OCI-LY3 (cell line): Measurements from ENCODE around the gene FAM117B.

Experiments
- H2AFZ ChIP-seq: fragments of 200-600, 300-600 bp; shearing (Covaris generic); 2 replicates; pipeline ENCODE4 v1.6.0; 2014; ENCODE audit warnings: antibody characterized with exemption, low read depth, low read length
- H3K27ac ChIP-seq: fragments of 200-600, 300-600 bp; sonication (generic); 2 replicates; pipeline ENCODE4 v1.5.1; 2014; ENCODE audit warnings: mild to moderate bottlenecking, low read length, moderate library complexity, mixed read lengths
- H3K27me3 ChIP-seq: fragments of 200-600, 300-600 bp; sonication (generic); 2 replicates; pipeline ENCODE4 v1.6.1; 2014; ENCODE audit warnings: low read depth, low read length, mixed read lengths
- H3K36me3 ChIP-seq: fragments of 200-600, 300-600 bp; sonication (generic); replicated peaks from 2 replicates; pipeline ENCODE3; 2014; ENCODE audit warnings: low read depth, low read length, mixed read lengths
- H3K4me1 ChIP-seq: fragments of 300-600, 200-600 bp; sonication (generic); 2 replicates; pipeline ENCODE4 v1.6.1; 2014; ENCODE audit warnings: low read length, mixed read lengths
- H3K4me2 ChIP-seq: fragments of 200-600, 300-600 bp; sonication (generic); 2 replicates; pipeline ENCODE4 v1.6.1; 2014; ENCODE audit warnings: low read length, mixed read lengths
- H3K4me3 ChIP-seq: fragments of 300-600, 200-600 bp; sonication (generic); 2 replicates; pipeline ENCODE4 v1.5.1; 2014; ENCODE audit warnings: antibody characterized with exemption, mild to moderate bottlenecking, low read length, moderate library complexity
- H3K79me2 ChIP-seq: fragments of 300-600, 200-600 bp; shearing (Covaris generic); 2 replicates; pipeline ENCODE4 v1.6.1; 2014; ENCODE audit warnings: mild to moderate bottlenecking, low read length, mixed read lengths
- H3K9ac ChIP-seq: fragments of 300-600, 200-600 bp; shearing (Covaris generic); 2 replicates; pipeline ENCODE4 v1.6.0; 2014; ENCODE audit warnings: mild to moderate bottlenecking, low read length, moderate library complexity
- H3K9me3 ChIP-seq: fragments of 200-600, 300-600 bp; shearing (Covaris generic); 2 replicates; pipeline ENCODE4 v1.6.1; 2014; ENCODE audit warnings: low read length, mixed read lengths; ENCODE audit not compliant: insufficient read depth
- H4K20me1 ChIP-seq: fragments of 200-600, 300-600 bp; sonication (generic); 2 replicates; pipeline ENCODE4 v1.6.1; 2016; ENCODE audit warnings: low read length, mixed read lengths; ENCODE audit not compliant: insufficient read depth
- EZH2phosphoT487 ChIP-seq: fragments of 200-600 bp; shearing (Covaris generic); IDR thresholded peaks from 2 replicates; pipeline ENCODE4 v1.6.1; 2018; ENCODE audit warnings: antibody characterized with exemption, mixed run types, low read depth
- TF ChIP-seq, protein P1 (sequence below): fragments of 200-600, 300-600 bp; sonication (generic); IDR thresholded peaks from 2 replicates; pipeline ENCODE4 v1.5.1; 2014; ENCODE audit warnings: antibody characterized with exemption, low read length, low read depth

FAM117B gene

DNA sequence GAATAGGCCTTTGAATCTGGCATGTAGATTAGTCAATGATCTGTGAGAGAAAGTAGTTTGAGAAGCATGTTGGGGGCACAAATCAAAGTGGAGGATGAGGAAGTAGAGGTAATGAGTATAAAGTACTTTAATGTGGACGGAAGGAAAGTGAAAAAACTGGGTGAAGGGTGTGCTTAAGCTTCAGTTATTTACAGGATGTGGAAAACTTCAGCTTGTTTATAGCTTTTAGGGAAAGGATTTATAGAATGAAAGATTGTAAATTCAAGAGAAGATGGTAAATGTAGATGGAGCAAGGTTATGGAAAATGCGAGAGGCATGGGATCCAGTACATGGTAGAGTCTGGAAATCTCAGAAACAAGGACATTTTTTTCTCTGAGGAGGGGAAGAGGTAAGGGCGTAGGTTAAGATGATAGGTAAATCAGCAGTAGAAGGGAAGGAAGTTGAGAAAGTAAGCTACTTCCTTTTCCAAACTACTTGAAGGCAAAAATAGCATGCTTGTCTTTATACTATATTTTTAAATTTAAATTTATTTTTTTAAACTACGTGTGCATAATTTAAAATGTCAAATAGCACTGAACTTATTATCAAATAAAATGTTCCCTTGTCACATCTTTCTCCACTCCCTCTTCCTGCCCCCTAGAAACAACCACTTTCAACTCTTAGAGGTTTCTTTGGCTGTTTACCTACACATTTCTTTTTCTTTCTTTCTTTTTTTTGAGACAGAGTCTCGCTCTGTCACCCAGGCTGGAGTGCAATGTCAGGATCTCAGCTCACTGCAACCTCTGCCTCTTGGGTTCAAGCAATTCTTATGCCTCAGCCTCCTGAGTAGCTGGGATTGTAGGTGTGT, 8.5 kb downstream of the FAM117B start:
- peak overlapping the region; percentile 54 for H3K4me3 ChIP-seq
- peak overlapping the region; percentile 35 for H3K27ac ChIP-seq
- H3K4me2 ChIP-seq, result peak overlapping the region; percentile 73
- peaks cover 87% of the 10 kb centered on the region for H3K79me2 ChIP-seq
- H3K9me3 ChIP-seq, result no peaks in the 10 kb centered on the region
- TF ChIP-seq, protein P1, sequence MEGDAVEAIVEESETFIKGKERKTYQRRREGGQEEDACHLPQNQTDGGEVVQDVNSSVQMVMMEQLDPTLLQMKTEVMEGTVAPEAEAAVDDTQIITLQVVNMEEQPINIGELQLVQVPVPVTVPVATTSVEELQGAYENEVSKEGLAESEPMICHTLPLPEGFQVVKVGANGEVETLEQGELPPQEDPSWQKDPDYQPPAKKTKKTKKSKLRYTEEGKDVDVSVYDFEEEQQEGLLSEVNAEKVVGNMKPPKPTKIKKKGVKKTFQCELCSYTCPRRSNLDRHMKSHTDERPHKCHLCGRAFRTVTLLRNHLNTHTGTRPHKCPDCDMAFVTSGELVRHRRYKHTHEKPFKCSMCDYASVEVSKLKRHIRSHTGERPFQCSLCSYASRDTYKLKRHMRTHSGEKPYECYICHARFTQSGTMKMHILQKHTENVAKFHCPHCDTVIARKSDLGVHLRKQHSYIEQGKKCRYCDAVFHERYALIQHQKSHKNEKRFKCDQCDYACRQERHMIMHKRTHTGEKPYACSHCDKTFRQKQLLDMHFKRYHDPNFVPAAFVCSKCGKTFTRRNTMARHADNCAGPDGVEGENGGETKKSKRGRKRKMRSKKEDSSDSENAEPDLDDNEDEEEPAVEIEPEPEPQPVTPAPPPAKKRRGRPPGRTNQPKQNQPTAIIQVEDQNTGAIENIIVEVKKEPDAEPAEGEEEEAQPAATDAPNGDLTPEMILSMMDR, result no peak
- peaks cover 28% of the 10 kb centered on the region for H3K4me1 ChIP-seq
- H3K27me3 ChIP-seq, result no peaks in the 10 kb centered on the region
- H3K36me3 ChIP-seq, result no peaks in the 10 kb centered on the region
- H4K20me1 ChIP-seq, result peaks cover 24% of the 10 kb centered on the region; the same call in 1 of the 2 replicates
- H2AFZ ChIP-seq, result no peak overlapping the region; the same call in 1 of the 2 replicates
- peak overlapping the region; percentile 21; the same call in 1 of the 2 replicates for H3K9ac ChIP-seq

DNA sequence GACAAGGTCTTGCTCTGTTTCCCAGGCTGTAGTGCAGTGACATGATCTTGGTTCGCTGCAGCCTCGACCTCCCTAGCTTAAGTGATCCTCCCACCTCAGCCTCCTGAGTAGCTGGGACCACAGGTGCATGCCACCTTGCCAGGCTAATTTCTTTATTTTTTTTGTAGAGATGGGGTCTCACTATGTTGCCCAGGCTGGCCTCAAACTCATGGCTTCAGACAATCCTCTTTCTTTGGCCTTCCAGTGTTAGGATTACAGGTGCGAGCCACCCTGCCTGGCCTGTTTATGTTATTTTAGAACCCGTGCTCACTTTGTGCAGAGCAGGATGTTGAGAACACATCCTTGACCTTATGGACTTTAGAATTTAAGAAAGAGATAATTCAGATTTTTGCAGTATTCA, 17.4 kb downstream of the FAM117B start:
- Histone ChIP-seq H3K36me3 (no peaks in the 10 kb centered on the region), H3K9ac (no peak overlapping the region), H3K4me2 (no peak overlapping the region), H3K4me1 (peaks cover 12% of the 10 kb centered on the region), H2AFZ (no peak overlapping the region), H3K9me3 (no peaks in the 10 kb centered on the region), H4K20me1 (peaks cover 17% of the 10 kb centered on the region; the same call in 1 of the 2 replicates), H3K27ac (no peak overlapping the region), H3K4me3 (no peak overlapping the region), H3K27me3 (no peaks in the 10 kb centered on the region), H3K79me2 (peaks cover 70% of the 10 kb centered on the region)
- no peak for TF ChIP-seq EZH2phosphoT487
- TF ChIP-seq, protein P1, result no peak

DNA sequence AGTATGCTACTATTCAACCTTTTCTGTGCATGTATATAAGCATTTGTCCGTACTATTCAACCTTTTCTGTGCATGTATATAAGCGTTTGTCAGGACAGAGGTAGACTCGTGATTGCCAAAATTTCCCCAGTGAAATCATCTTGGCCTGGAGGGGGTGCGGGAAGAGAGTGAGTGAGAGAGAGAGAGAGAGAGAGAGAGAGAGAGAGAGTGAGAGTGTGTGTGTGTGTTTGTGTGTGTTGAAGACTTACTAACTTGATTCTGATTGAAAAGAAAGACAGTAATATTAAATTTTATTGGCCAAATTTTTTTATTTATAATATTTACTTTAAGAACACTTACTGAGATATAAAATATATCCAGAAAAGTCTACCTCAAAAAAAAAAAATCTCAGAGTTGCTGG, 19.1 kb downstream of the FAM117B start:
- H3K79me2 ChIP-seq, result peaks cover 73% of the 10 kb centered on the region
- no peak overlapping the region for H3K4me3 ChIP-seq
- no peak overlapping the region for H3K27ac ChIP-seq
- H3K4me2 ChIP-seq, result no peak overlapping the region
- no peak overlapping the region for H3K9ac ChIP-seq
- H3K9me3 ChIP-seq, result no peaks in the 10 kb centered on the region
- peaks cover 7% of the 10 kb centered on the region for H3K4me1 ChIP-seq
- no peak for TF ChIP-seq EZH2phosphoT487
- TF ChIP-seq, protein P1, result no peak
- peaks cover 26% of the 10 kb centered on the region; the same call in 1 of the 2 replicates for H4K20me1 ChIP-seq
- H2AFZ ChIP-seq, result no peak overlapping the region
- no peaks in the 10 kb centered on the region for H3K27me3 ChIP-seq
- no peaks in the 10 kb centered on the region for H3K36me3 ChIP-seq

DNA sequence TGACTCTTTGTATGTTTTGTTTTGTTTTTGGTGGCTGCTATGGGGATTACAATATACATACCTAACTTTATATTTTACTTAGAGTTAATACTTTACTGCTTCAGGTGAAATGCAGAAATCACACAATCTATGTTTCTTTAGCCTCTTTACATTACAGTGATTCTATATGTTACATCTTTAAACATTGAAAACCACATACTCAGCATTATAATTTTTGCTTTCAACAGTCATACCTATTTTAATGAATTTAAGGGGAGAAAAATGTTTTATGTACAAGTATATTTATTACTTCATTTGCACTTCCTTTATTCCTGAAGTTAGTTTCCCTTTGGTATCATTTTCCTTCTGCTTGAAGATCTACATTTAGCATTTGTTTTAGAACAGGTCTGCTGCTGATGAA, 23.1 kb downstream of the FAM117B start:
- TF ChIP-seq EZH2phosphoT487, result no peak
- TF ChIP-seq, protein P1, result no peak
- H4K20me1 ChIP-seq, result peaks cover 35% of the 10 kb centered on the region; the same call in 1 of the 2 replicates
- no peak overlapping the region for H3K4me2 ChIP-seq
- peaks cover 68% of the 10 kb centered on the region for H3K79me2 ChIP-seq
- H2AFZ ChIP-seq, result no peak overlapping the region
- peaks cover 7% of the 10 kb centered on the region for H3K4me1 ChIP-seq
- H3K9ac ChIP-seq, result no peak overlapping the region
- H3K4me3 ChIP-seq, result no peak overlapping the region
- H3K9me3 ChIP-seq, result no peaks in the 10 kb centered on the region
- no peaks in the 10 kb centered on the region for H3K27me3 ChIP-seq
- H3K36me3 ChIP-seq, result no peaks in the 10 kb centered on the region
- no peak overlapping the region for H3K27ac ChIP-seq
